Kasumi-1 (cell line): ENCODE data around the gene CELF2.

Experiments used
- DNase-seq, 2 experiments: peaks; one replicate each; lab custom pipeline; 2025; lab: John Stamatoyannopoulos, UW

Gene CELF2

GRCh38 chr10:11134411-11134810 is 116.7 kb downstream of the CELF2 start:
- DNase-seq, result no peak

GRCh38 chr10:11135709-11136108 is 118.0 kb downstream of the CELF2 start:
- no peak for DNase-seq

- DNase-seq, result no peak
These were observed 120.8 kb downstream of the CELF2 start for GRCh38 chr10:11138314-11139033.

DNA sequence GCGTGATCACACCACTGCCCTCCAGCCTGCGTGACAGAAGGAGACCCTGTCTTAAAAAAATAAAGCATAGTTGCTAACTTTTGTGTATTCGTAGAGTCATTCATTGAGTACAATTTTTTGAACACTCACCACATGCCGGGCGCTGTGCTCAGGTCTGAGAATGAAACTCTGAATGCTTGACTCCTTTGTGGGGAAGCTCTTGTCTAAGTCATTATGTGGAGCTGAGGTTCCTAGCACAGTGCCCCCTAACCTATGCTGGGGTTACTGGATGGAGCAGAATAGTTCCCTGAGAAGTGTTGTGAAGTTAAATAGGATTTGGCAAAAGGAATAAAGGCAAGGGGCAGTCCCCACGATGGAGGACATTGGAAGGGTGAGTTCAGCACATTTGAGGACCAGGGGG is 123.3 kb downstream of the CELF2 start:
- no peak for DNase-seq

GRCh38 chr10:11141571-11142091 is 124.0 kb downstream of the CELF2 start:
- peak; percentile 39 to 48 for DNase-seq

DNA sequence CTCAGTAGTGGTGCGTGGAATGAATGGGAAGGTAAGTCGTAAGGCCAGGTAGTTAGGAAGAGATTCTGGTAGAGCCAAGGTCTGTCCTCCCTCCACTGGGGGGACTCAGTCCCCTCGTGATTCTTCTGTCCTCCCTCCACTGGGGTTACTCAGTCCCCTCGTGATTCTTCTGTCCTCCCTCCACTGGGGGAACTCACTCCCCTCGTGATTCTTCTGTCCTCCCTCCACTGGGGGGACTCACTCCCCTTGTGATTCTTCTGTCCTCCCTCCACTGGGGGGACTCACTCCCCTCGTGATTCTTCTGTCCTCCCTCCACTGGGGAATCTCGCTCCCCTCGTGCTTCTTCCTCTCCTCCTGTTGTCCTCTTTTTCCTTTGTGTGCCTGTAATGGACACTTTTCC is 125.1 kb downstream of the CELF2 start:
- no peak for DNase-seq

DNA sequence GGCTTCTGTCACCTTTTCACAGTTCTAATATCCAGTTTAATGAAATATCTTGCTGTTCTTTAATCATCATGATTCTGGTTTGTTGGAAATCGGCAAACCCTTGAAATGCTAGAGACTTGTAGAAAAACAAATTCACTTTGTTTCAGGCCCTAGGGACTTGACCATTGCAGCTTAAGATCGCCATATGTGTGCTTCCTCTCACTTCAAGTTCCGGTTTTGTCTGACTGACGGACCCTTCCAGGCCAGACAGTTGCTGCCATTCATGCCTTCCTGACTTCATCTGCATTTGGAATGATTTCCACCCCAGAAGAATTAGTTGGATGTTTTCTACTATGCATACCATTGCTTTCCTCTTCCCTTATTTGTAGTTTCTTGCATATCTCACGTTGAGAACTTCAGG is 125.6 kb downstream of the CELF2 start:
- no peak for DNase-seq

GRCh38 chr10:11144626-11145494 is 127.2 kb downstream of the CELF2 start:
- DNase-seq, result peak; percentile 66 to 76

DNA sequence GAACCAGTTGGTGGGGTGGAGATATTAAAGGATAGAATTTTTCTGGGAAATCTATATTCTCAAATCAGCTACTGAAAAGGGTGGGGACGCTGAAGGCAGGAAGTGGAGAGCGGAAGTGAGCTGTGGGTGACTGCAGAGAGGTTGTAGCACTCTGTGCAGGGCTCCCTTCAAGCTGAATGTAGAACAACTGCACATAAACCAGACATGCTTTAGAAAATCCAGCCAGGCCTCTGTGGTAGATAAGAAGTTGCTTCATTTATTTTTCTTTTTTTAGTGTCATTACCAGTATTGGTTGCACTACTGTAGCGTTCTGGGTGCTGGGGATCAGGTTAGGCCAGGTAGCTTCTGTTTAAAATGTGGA is 127.8 kb downstream of the CELF2 start:
- peak; percentile 97 for DNase-seq

- no peak for DNase-seq
These were observed 128.9 kb downstream of the CELF2 start for GRCh38 chr10:11146402-11147171.

DNA sequence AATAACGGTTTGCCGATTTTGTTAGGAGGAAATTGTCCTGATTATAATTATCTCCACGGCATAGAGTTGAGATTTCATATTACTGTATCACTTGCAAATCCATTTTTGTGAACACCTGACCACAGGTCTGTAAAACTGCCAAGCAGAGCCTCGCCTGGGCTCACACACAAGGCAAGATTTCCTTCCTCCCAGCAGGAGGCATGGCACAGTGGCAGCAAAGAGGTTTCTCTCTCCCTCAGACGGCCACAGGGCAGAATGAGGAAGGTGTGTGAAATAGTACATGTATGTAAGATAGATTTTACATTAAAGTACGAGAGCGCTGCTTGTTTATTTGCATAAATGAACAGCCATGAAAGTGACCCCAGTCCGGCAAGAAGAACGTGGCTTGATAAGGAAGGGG is 130.1 kb downstream of the CELF2 start:
- peak; percentile 82 to 90 for DNase-seq

DNA sequence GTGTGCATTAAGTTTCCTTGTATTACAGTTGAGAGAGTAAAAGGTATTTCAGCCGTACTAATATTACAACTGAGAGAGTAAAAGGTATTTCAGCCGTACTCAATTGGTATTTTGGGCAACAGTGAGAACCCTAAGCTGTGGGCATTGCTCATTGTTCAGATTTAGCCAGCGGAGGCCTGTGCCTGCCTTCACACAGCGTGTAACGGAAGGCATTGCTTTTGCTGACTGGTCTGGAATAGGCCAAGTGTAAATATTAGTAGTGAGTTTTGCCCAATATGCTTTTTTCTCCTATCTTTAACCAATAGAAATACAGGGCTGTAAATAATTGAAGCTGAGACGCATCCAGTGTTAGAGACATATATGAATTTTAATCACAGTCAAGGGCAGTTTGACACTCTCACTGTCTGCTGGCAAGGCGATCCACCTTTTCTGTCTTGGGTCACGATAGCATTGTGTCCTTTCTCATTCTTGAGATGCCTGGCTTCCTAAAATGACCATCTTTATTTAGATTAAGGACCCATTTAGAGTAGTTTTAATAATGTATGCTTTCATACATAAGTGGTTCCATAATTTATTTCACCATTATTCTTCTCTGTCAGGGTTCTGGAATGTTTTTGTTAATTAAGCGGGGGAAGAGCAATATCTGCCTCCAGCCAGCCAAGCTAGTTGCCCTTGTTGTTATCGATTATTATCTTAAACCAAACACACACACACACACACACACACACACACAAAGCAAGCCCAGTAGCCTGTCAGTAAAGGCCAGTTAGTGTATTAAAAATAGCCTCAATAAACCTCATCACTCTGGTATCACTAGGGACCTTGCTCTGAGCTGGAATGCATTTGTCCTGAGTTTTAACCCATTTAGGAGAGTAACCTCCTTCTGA is 130.7 kb downstream of the CELF2 start:
- DNase-seq, result no peak

GRCh38 chr10:11149807-11150141 is 132.1 kb downstream of the CELF2 start:
- no peak for DNase-seq

DNA sequence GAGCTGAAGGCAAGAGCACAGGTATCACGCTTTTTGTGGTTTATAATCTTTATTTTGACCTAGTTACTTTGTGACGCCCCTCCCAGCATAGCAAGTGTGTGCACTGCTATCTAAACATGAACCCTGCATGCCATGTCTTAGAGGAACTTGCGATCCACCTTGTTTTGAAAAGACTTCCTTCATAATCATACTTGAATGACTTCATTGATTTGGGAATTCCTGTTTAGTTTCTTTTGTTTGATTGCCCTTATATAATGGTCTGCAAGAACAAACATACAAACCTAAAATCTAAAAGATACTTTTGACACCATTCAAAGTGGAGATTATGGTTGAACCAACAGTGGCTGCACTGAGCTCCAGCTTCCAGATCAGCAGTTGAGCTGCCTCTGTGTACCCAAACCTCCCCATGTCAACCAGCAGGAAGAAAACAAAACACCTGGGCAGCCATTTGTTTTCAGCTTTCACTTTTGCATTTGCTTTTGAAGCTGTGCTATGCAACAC is 132.6 kb downstream of the CELF2 start:
- no peak for DNase-seq

DNA sequence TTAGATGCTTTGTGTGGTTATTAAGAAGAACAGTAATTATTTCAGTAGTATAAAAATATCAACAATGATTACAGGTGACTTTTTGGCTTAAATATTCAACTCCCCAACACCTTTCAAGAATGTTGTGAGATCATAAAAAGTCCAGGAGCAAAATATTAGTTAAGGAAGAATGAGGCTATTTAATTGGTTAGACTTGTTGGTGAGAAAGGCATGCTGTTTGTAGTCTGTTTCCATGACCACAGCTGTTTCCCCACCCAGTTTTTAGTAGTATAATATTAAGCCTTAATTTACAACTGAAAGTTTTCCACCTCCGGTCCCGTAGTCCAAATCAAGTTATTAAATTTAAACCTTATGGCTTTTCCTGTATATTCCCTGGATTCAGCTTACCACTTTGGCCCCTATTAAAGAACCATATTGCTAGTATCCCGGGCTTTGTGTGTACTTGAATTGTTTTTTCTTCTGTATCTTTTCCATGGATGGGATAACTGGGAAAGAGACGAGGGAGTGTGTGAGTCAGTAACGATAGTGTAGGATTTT is 133.3 kb downstream of the CELF2 start:
- no peak for DNase-seq

DNA sequence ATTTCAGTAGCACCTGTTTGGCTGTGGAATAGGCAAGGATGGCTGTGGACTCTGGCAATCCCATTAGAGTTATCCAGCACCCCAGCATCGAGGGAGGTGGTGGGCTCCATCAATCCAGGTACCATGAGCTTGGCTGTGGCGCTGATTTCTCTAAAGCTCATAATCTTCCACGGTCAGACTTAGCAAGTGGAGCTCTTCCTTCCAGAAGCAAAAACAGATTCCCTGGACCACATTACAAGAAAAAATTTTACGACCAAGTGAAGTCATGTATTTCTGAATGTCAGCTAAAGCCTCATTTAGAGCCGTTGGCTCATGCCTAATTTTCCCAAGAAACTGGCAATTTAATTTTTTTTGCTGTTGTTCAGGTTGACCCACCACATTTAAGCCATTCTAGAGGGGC is 135.1 kb downstream of the CELF2 start:
- no peak for DNase-seq

DNA sequence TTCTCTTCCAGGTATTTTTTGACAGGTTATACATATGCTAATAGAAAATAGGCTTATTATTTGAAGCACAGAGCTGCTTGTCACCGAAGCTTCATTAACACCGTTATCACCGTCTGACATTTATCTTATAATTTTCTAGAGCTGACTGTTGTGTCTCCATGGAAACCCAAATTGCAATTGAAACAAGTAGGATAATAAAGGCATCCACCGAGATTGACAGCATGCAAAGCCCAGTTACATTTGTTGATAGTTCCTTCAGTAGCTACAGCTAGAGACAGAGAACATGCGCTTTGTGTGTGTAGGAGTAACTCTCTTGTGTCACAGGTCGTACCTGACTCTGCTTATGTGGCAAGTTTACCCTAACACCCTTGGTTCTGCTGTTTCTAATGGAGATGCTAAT is 135.6 kb downstream of the CELF2 start:
- DNase-seq, result no peak

DNA sequence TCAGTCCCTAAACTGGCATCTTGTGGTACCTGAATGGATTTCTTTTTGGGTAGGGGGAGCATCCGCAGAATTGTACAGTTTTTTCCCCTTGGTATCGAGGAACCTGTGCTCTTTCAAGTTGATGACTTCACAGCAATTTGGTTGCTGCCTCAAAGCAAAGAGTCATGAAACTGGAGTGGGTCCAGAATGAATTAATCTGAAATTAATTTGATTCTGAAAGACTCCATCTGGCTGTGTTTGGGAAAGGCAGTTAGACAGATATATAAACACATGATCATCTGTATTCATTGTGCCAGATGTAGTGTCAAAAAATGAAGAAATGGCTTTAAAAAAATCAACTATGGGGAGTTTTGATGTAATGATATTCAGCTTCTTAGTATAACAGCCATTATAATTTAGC is 136.1 kb downstream of the CELF2 start:
- no peak for DNase-seq

DNA sequence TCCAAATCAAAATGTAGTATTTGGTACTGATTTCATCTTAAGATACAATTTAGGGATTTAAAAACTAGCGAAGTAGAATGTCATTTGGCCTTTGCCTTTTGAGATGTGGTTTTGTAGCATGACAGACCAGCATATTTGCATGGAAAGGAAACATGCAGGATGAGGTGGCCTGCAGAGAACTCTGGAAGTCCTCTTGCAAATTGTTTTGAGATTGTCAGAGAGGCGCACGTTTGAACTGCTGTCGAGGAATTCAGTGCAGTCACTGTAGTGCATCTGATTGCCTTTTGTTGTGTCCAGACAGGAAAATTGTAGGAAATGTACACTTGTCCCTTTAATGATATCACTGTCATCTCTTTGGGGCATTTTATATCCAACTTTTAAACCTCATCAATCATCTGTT is 136.7 kb downstream of the CELF2 start:
- DNase-seq, result no peak

- DNase-seq, result no peak
These were observed 137.3 kb downstream of the CELF2 start for GRCh38 chr10:11154849-11155498.

- DNase-seq, result no peak
These were observed 138.8 kb downstream of the CELF2 start for GRCh38 chr10:11156480-11156879.
